Colonic mucosa (tissue), 4 donors: ENCODE results near the gene SH3BP2. TPM values are rescaled to one million over a fixed set of nuclear protein-coding genes. Genes with fewer than 3 reads are reported as not detected.
A peak's percentile ranks its signal among the peaks of the same experiment; 100 is the strongest.

ENCODE experiments used
- DNase-seq: peaks from one replicate; pipeline ENCODE4 v3.0.0-alpha.2; 2020
- H3K27ac ChIP-seq: fragments of 200-600 bp; one replicate; pipeline ENCODE4 v1.8.0; 2021
- H3K27me3 ChIP-seq: fragments of 200-600 bp; one replicate; pipeline ENCODE4 v1.8.0; 2021
- H3K36me3 ChIP-seq: fragments of 200-600 bp; one replicate; pipeline ENCODE4 v1.8.0; 2021
- H3K4me1 ChIP-seq: fragments of 200-600 bp; one replicate; pipeline ENCODE4 v1.8.0; 2021; ENCODE audit warnings: mild to moderate bottlenecking
- H3K4me3 ChIP-seq: fragments of 200-600 bp; one replicate; pipeline ENCODE4 v1.8.0; 2021
- H3K9ac ChIP-seq, 2 donors: one replicate each; pipeline ENCODE4 v1.7.0; 2013; ENCODE audit warnings: control low read depth in 2 of 2, low read depth in 2 of 2, low read length in 2 of 2
- H3K9me3 ChIP-seq: fragments of 200-600 bp; one replicate; pipeline ENCODE4 v1.8.0; 2021
- CTCF ChIP-seq: fragments of 200-600 bp; IDR thresholded peaks from one replicate; pipeline ENCODE4 v1.8.0; 2022; ENCODE audit warnings: antibody characterized with exemption, mild to moderate bottlenecking
- intact Hi-C: fragments of 100-400 bp; cut with DNase I; formaldehyde crosslinking; loops from one replicate; pipeline ENCODE4 v1.14.1; 2022
- total RNA-seq, 2 donors: library from RNA; stranded (reverse); fragmentation: NEBNext Ultra II Directional in 1 of 2; extraction: Animal tissue kit (Norgen Biotek cat#: 25700) in 1 of 2; gene quantifications; one replicate each; pipeline ENCODE4 v1.2.1, GENCODE V29; 2021
- donor health status: healthy.
- donor health status: DM: no; HTN: no; CAD: no.
- donor health status: DM: no; HTN: no; CAD: no.

The SH3BP2 gene
- total RNA-seq, 2 donors from 2014 or later: 62.2 to 70.8 TPM

- peak overlapping the region in 1 of 2 donors; percentile 68 for H3K9ac ChIP-seq
- no peaks in the 10 kb centered on the region for H3K36me3 ChIP-seq
- peak overlapping the region; percentile 24 for H3K4me3 ChIP-seq
- H3K27ac ChIP-seq: no peak overlapping the region
- no peaks in the 10 kb centered on the region for H3K27me3 ChIP-seq
- intact Hi-C loops: no loop called here
- DNase-seq: no peak
- peaks cover 5% of the 10 kb centered on the region for H3K4me1 ChIP-seq
- no peak for TF ChIP-seq CTCF
- H3K9me3 ChIP-seq: no peaks in the 10 kb centered on the region
These were observed 20.8 kb downstream of the SH3BP2 start for GRCh38 chr4:2813446-2814405.

- DNase-seq: no peak
- Histone ChIP-seq H3K9ac (no peak overlapping the region), H3K4me1 (peaks cover 5% of the 10 kb centered on the region), H3K4me3 (no peak overlapping the region), H3K27ac (no peak overlapping the region), H3K36me3 (no peaks in the 10 kb centered on the region), H3K27me3 (no peaks in the 10 kb centered on the region), H3K9me3 (no peaks in the 10 kb centered on the region)
- intact Hi-C loops: no loop called here
- no peak for TF ChIP-seq CTCF
These were observed 21.9 kb downstream of the SH3BP2 start for GRCh38 chr4:2814627-2815270.

- no peaks in the 10 kb centered on the region for H3K9me3 ChIP-seq
- H3K9ac ChIP-seq: no peak overlapping the region
- no peak for DNase-seq
- H3K36me3 ChIP-seq: no peaks in the 10 kb centered on the region
- H3K27me3 ChIP-seq: no peaks in the 10 kb centered on the region
- no peak overlapping the region for H3K4me3 ChIP-seq
- no peak for TF ChIP-seq CTCF
- peaks cover 5% of the 10 kb centered on the region for H3K4me1 ChIP-seq
- no peak overlapping the region for H3K27ac ChIP-seq
- intact Hi-C loops: no loop called here
These were observed 23.6 kb downstream of the SH3BP2 start for GRCh38 chr4:2816401-2816954.

GRCh38 chr4:2817137-2817536 lies 24.3 kb downstream of the SH3BP2 start:
- no peaks in the 10 kb centered on the region for H3K27me3 ChIP-seq
- DNase-seq: no peak
- H3K9me3 ChIP-seq: no peaks in the 10 kb centered on the region
- peaks cover 5% of the 10 kb centered on the region for H3K4me1 ChIP-seq
- no peak overlapping the region for H3K27ac ChIP-seq
- intact Hi-C loops: no loop called here
- H3K4me3 ChIP-seq: no peak overlapping the region
- no peaks in the 10 kb centered on the region for H3K36me3 ChIP-seq
- H3K9ac ChIP-seq: peak overlapping the region in 1 of 2 donors; percentile 55
- no peak for TF ChIP-seq CTCF

- Histone ChIP-seq H3K27me3 (no peaks in the 10 kb centered on the region), H3K9me3 (no peaks in the 10 kb centered on the region), H3K9ac (peak overlapping the region; percentile 55 to 78), H3K27ac (peak overlapping the region; percentile 20), H3K4me1 (peaks cover 5% of the 10 kb centered on the region), H3K36me3 (no peaks in the 10 kb centered on the region), H3K4me3 (peak overlapping the region; percentile 63)
- TF ChIP-seq CTCF: no peak
- intact Hi-C loops: no loop called here
- peak; percentile 77 for DNase-seq
These were observed 24.9 kb downstream of the SH3BP2 start for GRCh38 chr4:2817701-2818350.
